Measurements from ENCODE around the gene NDST3. TPM values are rescaled to one million over a fixed set of nuclear protein-coding genes. Genes with fewer than 3 reads are reported as not detected.

The NDST3 gene
- total RNA-seq (2014; rRNA removed; shearing (Covaris generic)), result not detected in 2 replicates
- total RNA-seq (2022), result not detected in 2 replicates
- Bru-seq, nascent RNA, result percentile 1 among the genes with signal in this experiment
- not detected for BruChase-seq, experiment 1, labeled RNA remaining after a 6-hour chase
- BruChase-seq, experiment 2, labeled RNA remaining after a 2-hour chase, result percentile 1 among the genes with signal in this experiment
- long read RNA-seq, result 0 reads

- ChIA-PET POLR2A (no interaction called here), CTCF (ENCODE audit: unreplicated experiment) (no interaction called here)
- Histone ChIP-seq H3K36me3 (ENCODE audit: insufficient read depth, low read length) (no peaks in the 10 kb centered on the region), H3K4me2 (ENCODE audit: low read length) (no peak within 1 kb of the TSS), H3K4me3 (ENCODE audit: low read depth, low read length, poor library complexity, severe bottlenecking) (no peak within 1 kb of the TSS), H3K79me2 (ENCODE audit: insufficient read depth, low read depth, low read length) (no peaks in the 10 kb centered on the region), H3K4me1 (ENCODE audit: insufficient read depth, low read length, poor library complexity, severe bottlenecking) (no peaks in the 10 kb centered on the region), H2AFZ (ENCODE audit: low read length) (no peak within 1 kb of the TSS), H3K9me2 (ENCODE audit: insufficient read depth, low read length) (no peaks in the 10 kb centered on the region), H4K20me1 (ENCODE audit: insufficient read depth, low read length) (no peaks in the 10 kb centered on the region), H3K9me3 (ENCODE audit: low read length) (no peaks in the 10 kb centered on the region), H3K27ac (ENCODE audit: low read depth, low read length, poor library complexity, severe bottlenecking) (no peak within 1 kb of the TSS)
- no TSS peak for BruUV-seq (replicated peaks)
- intact Hi-C loops (cut with micrococcal nuclease; ENCODE audit: unreplicated experiment), result no loop called here
- DNase-seq (ENCODE audit: low spot score), result no peak
- 0 out of 2 replicates have a peak, but pooled peaks have one; percentile 13 for TF ChIP-seq CTCF (conservative IDR thresholded peaks at IDR 0.05; ENCODE audit: low read length)
- TF ChIP-seq EZH2phosphoT487 (IDR thresholded peaks at IDR 0.05; ENCODE audit: borderline replicate concordance, low read depth, low read length), result no peak
These were observed at the start of gene NDST3 for GRCh38 chr4:118034053-118034785. NDST3 (plus strand) TSS chr4:118034486; CDS start chr4:118053911, 19,425 bp downstream.

- H3K79me2 ChIP-seq (ENCODE audit: insufficient read depth, low read depth, low read length), result no peaks in the 10 kb centered on the region
- H4K20me1 ChIP-seq (ENCODE audit: insufficient read depth, low read length), result no peaks in the 10 kb centered on the region
- no peak overlapping the region for H2AFZ ChIP-seq (ENCODE audit: low read length)
- no peaks in the 10 kb centered on the region for H3K4me1 ChIP-seq (ENCODE audit: insufficient read depth, low read length, poor library complexity, severe bottlenecking)
- ChIA-PET CTCF (ENCODE audit: unreplicated experiment) (no interaction called here), POLR2A (interaction anchor here (0.6 to 0.7 kb wide), 2 partner anchors 15 to 156 kb away, joined by 3 to 4 read pairs; no protein-coding TSS in a partner anchor)
- no peak overlapping the region for H3K4me2 ChIP-seq (ENCODE audit: low read length)
- H3K36me3 ChIP-seq (ENCODE audit: insufficient read depth, low read length), result no peaks in the 10 kb centered on the region
- DNase-seq (ENCODE audit: low spot score), result no peak
- no TSS peak for BruUV-seq (replicated peaks)
- no peaks in the 10 kb centered on the region for H3K9me3 ChIP-seq (ENCODE audit: low read length)
- no peak overlapping the region for H3K4me3 ChIP-seq (ENCODE audit: low read depth, low read length, poor library complexity, severe bottlenecking)
- no peak overlapping the region for H3K27ac ChIP-seq (ENCODE audit: low read depth, low read length, poor library complexity, severe bottlenecking)
- intact Hi-C loops (cut with micrococcal nuclease; ENCODE audit: unreplicated experiment), result no loop called here
- no peaks in the 10 kb centered on the region for H3K9me2 ChIP-seq (ENCODE audit: insufficient read depth, low read length)
- no peak for TF ChIP-seq EZH2phosphoT487 (IDR thresholded peaks at IDR 0.05; ENCODE audit: borderline replicate concordance, low read depth, low read length)
- no peak for TF ChIP-seq CTCF (conservative IDR thresholded peaks at IDR 0.05; ENCODE audit: low read length)
These were observed 48.0 kb upstream of the NDST3 start for GRCh38 chr4:117986321-117986720.

- H3K4me2 ChIP-seq (ENCODE audit: low read length), result no peak overlapping the region
- H2AFZ ChIP-seq (ENCODE audit: low read length), result no peak overlapping the region
- intact Hi-C loops (cut with micrococcal nuclease; ENCODE audit: unreplicated experiment), result no loop called here
- BruUV-seq (replicated peaks), result no TSS peak
- H3K9me2 ChIP-seq (ENCODE audit: insufficient read depth, low read length), result no peaks in the 10 kb centered on the region
- no peak overlapping the region for H3K4me3 ChIP-seq (ENCODE audit: low read depth, low read length, poor library complexity, severe bottlenecking)
- H4K20me1 ChIP-seq (ENCODE audit: insufficient read depth, low read length), result no peaks in the 10 kb centered on the region
- no peaks in the 10 kb centered on the region for H3K4me1 ChIP-seq (ENCODE audit: insufficient read depth, low read length, poor library complexity, severe bottlenecking)
- H3K9me3 ChIP-seq (ENCODE audit: low read length), result no peaks in the 10 kb centered on the region
- H3K27ac ChIP-seq (ENCODE audit: low read depth, low read length, poor library complexity, severe bottlenecking), result no peak overlapping the region
- POLR2A ChIA-PET, result interaction anchor here (1.2 to 1.3 kb wide), 2 partner anchors 16 to 17 kb away, joined by 3 read pairs; no protein-coding TSS in a partner anchor
- no peaks in the 10 kb centered on the region for H3K79me2 ChIP-seq (ENCODE audit: insufficient read depth, low read depth, low read length)
- CTCF ChIA-PET (ENCODE audit: unreplicated experiment), result no interaction called here
- TF ChIP-seq CTCF (conservative IDR thresholded peaks at IDR 0.05; ENCODE audit: low read length) (no peak), EZH2phosphoT487 (IDR thresholded peaks at IDR 0.05; ENCODE audit: borderline replicate concordance, low read depth, low read length) (no peak)
- no peak for DNase-seq (ENCODE audit: low spot score)
- no peaks in the 10 kb centered on the region for H3K36me3 ChIP-seq (ENCODE audit: insufficient read depth, low read length)
These were observed 46.8 kb upstream of the NDST3 start for GRCh38 chr4:117987464-117987863.

Data from OCI-LY7 (cell line).